H9 (cell line): Measurements from ENCODE around the gene LRRK1. TPM values are rescaled to one million over a fixed set of nuclear protein-coding genes. Genes with fewer than 3 reads are reported as not detected.

Source experiments
- DNase-seq: peaks from one replicate; pipeline ENCODE4 v3.0.0-alpha.2; 2017
- H2AFZ ChIP-seq: one replicate; pipeline ENCODE4 v1.6.1; 2013; ENCODE audit warnings: mild to moderate bottlenecking, low read length, control low read depth, moderate library complexity
- H2AK5ac ChIP-seq: 2 replicates; pipeline ENCODE4 v1.6.1; 2013; ENCODE audit warnings: low read length, control low read depth, mixed read lengths; ENCODE audit not compliant: insufficient read length
- H2BK120ac ChIP-seq: one replicate; pipeline ENCODE4 v1.6.1; 2013; ENCODE audit warnings: low read depth, mild to moderate bottlenecking, low read length, control low read depth, inconsistent platforms; ENCODE audit not compliant: poor library complexity, severe bottlenecking
- H2BK12ac ChIP-seq: 2 replicates; pipeline ENCODE4 v1.6.1; 2013; ENCODE audit warnings: low read length, control low read depth, mixed read lengths, low read depth; ENCODE audit not compliant: insufficient read length
- H2BK15ac ChIP-seq: 2 replicates; pipeline ENCODE4 v1.6.1; 2013; ENCODE audit warnings: low read depth, low read length, control low read depth
- H2BK20ac ChIP-seq: one replicate; pipeline ENCODE4 v1.6.1; 2013; ENCODE audit warnings: low read depth, mild to moderate bottlenecking, low read length, control low read depth, inconsistent platforms; ENCODE audit not compliant: poor library complexity, severe bottlenecking
- H2BK5ac ChIP-seq: 2 replicates; pipeline ENCODE4 v1.6.1; 2013; ENCODE audit warnings: low read length, control low read depth, mixed read lengths; ENCODE audit not compliant: insufficient read length
- H3K14ac ChIP-seq: 2 replicates; pipeline ENCODE4 v1.6.1; 2013; ENCODE audit warnings: low read length, control low read depth; ENCODE audit not compliant: insufficient read depth
- H3K18ac ChIP-seq: 2 replicates; pipeline ENCODE4 v1.6.1; 2013; ENCODE audit warnings: low read depth, mild to moderate bottlenecking, mixed read lengths, low read length, control low read depth; ENCODE audit not compliant: insufficient read length
- H3K23ac ChIP-seq: 2 replicates; pipeline ENCODE4 v1.6.1; 2013; ENCODE audit warnings: low read length, control low read depth, mixed read lengths, low read depth; ENCODE audit not compliant: insufficient read length
- H3K23me2 ChIP-seq: 2 replicates; pipeline ENCODE4 v1.6.1; 2013; ENCODE audit warnings: low read depth, mild to moderate bottlenecking, mixed read lengths, low read length, control low read depth; ENCODE audit not compliant: insufficient read length, poor library complexity, severe bottlenecking
- H3K27ac ChIP-seq: 2 replicates; pipeline ENCODE4 v1.5.1; 2013; ENCODE audit warnings: low read length, control low read depth, mixed read lengths, low read depth; ENCODE audit not compliant: insufficient read length
- H3K27me3 ChIP-seq: 2 replicates; pipeline ENCODE4 v1.6.1; 2013; ENCODE audit warnings: low read length, control low read depth, inconsistent platforms; ENCODE audit not compliant: insufficient read depth
- H3K4ac ChIP-seq: 2 replicates; pipeline ENCODE4 v1.6.1; 2013; ENCODE audit warnings: low read depth, mild to moderate bottlenecking, control low read depth, inconsistent platforms, low read length, moderate library complexity
- H3K4me1 ChIP-seq: 2 replicates; pipeline ENCODE4 v1.6.1; 2013; ENCODE audit warnings: low read length, control low read depth, inconsistent platforms; ENCODE audit not compliant: insufficient read depth
- H3K4me2 ChIP-seq: 2 replicates; pipeline ENCODE4 v1.6.1; 2013; ENCODE audit warnings: low read length, control low read depth, mixed read lengths; ENCODE audit not compliant: insufficient read length, insufficient read depth
- H3K56ac ChIP-seq: 2 replicates; pipeline ENCODE4 v1.6.1; 2013; ENCODE audit warnings: low read depth, mild to moderate bottlenecking, mixed read lengths, low read length, control low read depth; ENCODE audit not compliant: insufficient read length
- H3K79me1 ChIP-seq: 2 replicates; pipeline ENCODE4 v1.6.1; 2013; ENCODE audit warnings: low read depth, mild to moderate bottlenecking, moderate library complexity, low read length, control low read depth, inconsistent platforms; ENCODE audit not compliant: insufficient read depth, poor library complexity, severe bottlenecking
- H3K79me2 ChIP-seq: 2 replicates; pipeline ENCODE4 v1.6.1; 2013; ENCODE audit warnings: low read length, control low read depth, inconsistent platforms; ENCODE audit not compliant: insufficient read depth
- H3K9ac ChIP-seq: 2 replicates; pipeline ENCODE4 v1.6.1; 2013; ENCODE audit warnings: low read length, control low read depth, mixed read lengths; ENCODE audit not compliant: insufficient read length; ENCODE audit errors: extremely low read depth
- H3K9me3 ChIP-seq: one replicate; pipeline ENCODE4 v1.6.1; 2013; ENCODE audit warnings: low read depth, low read length, inconsistent platforms; ENCODE audit not compliant: control insufficient read depth
- H3T11ph ChIP-seq: one replicate; pipeline ENCODE4 v1.6.1; 2013; ENCODE audit warnings: mild to moderate bottlenecking, low read length, control low read depth, inconsistent platforms
- H4K20me1 ChIP-seq: one replicate; pipeline ENCODE4 v1.6.1; 2013; ENCODE audit not compliant: control insufficient read depth, insufficient read length, insufficient read depth
- H4K5ac ChIP-seq: 2 replicates; pipeline ENCODE4 v1.6.1; 2013; ENCODE audit warnings: low read depth, mild to moderate bottlenecking, mixed read lengths, low read length, control low read depth; ENCODE audit not compliant: insufficient read length
- H4K8ac ChIP-seq: replicated peaks from 2 replicates; pipeline ENCODE4 v1.6.1; 2013; ENCODE audit warnings: low read length, control low read depth, mixed read lengths, low read depth; ENCODE audit not compliant: insufficient read length
- H4K91ac ChIP-seq: 2 replicates; pipeline ENCODE4 v1.6.1; 2013; ENCODE audit warnings: low read depth, mild to moderate bottlenecking, moderate library complexity, mixed read lengths, low read length, control low read depth; ENCODE audit not compliant: insufficient read length
- H3K27ac Mint-ChIP-seq, 3 experiments: 2 replicates in 2 of 3; 3 replicates in 1 of 3; pipeline ENCODE4 v1.8.0; 2020 to 2021; ENCODE audit warnings: mixed read lengths in 3 of 3, mild to moderate bottlenecking in 1 of 3, moderate library complexity in 1 of 3
- H3K27me3 Mint-ChIP-seq: 2 replicates; pipeline ENCODE4 v1.8.0; 2021; ENCODE audit warnings: low read depth, mild to moderate bottlenecking, moderate library complexity, mixed read lengths
- H3K36me3 Mint-ChIP-seq, 3 experiments: 2 replicates in 2 of 3; 3 replicates in 1 of 3; pipeline ENCODE4 v1.8.0; 2020 to 2021; ENCODE audit warnings: low read depth in 3 of 3, mixed read lengths in 3 of 3; ENCODE audit not compliant: insufficient read depth in 1 of 3
- H3K4me1 Mint-ChIP-seq, 2 experiments: 2 replicates each; pipeline ENCODE4 v1.8.0; 2020; ENCODE audit warnings: mixed read lengths in 2 of 2
- H3K4me3 Mint-ChIP-seq, 2 experiments: 2 replicates in 1 of 2; 3 replicates in 1 of 2; pipeline ENCODE4 v1.8.0; 2020 to 2021; ENCODE audit warnings: mild to moderate bottlenecking in 2 of 2, mixed read lengths in 2 of 2, moderate library complexity in 1 of 2
- H3K9me3 Mint-ChIP-seq, 2 experiments: 2 replicates in 1 of 2; 3 replicates in 1 of 2; pipeline ENCODE4 v1.8.0; 2020; ENCODE audit warnings: mild to moderate bottlenecking in 2 of 2, mixed read lengths in 2 of 2, moderate library complexity in 1 of 2
- WGBS: extraction: QIAGEN DNeasy Blood & Tissue Kit; methylation state at CpG from one replicate; pipeline ENCODE4 v1.1.7; 2013; ENCODE audit warnings: missing lambda C conversion rate, low lambda C conversion rate, mixed read lengths; ENCODE audit not compliant: insufficient read length; ENCODE audit errors: extremely low coverage; 5-methylcytosine and 5-hydroxymethylcytosine counted together
- total RNA-seq: library from RNA; stranded (reverse); gene quantifications from 2 replicates; pipeline ENCODE4 v1.2.1, GENCODE V29; 2021
- TF ChIP-seq, protein P1 (sequence below): fragments of 200-600 bp; sonication (generic); conservative IDR thresholded peaks from 3 replicates; pipeline ENCODE4 v1.8.0; 2021; ENCODE audit warnings: antibody characterized with exemption, mild to moderate bottlenecking

The LRRK1 gene
- total RNA-seq, 1 experiment from 2014 or later = 4.0 TPM

DNA sequence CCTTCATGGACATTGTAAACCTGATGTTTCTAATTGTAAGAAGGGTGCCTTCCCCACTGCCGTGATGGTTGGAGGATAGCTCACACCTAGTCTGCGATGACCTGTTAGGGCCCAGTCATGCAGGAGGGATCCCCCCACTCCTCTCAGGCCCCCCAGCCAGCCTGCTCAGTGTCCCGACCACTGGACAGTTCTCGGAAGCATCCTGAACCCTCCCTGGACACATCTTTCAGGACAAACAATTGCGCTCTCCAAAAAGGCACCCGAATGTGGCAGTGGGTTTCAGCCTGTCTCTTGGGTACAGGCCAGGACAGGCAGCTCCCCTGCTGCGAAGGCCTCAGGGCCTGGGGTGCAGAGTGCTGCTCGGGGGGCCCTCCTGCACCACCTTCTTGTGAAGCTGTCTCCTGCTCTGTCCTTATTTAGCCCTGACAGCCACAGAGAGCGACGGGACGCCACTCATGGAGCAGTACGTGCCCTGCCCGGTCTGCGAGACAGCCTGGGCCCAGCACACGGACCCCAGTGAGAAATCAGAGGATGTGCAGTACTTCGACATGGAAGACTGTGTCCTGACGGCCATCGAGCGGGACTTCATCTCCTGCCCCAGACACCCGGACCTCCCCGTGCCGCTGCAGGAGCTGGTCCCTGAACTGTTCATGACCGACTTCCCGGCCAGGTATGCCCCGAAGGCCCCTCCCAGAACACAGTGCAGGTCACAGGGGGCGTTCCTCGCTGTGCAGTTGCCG, 132.3 kb downstream of the LRRK1 start:
- Histone ChIP-seq H2BK12ac (no peak overlapping the region), H3K4me1 (no peaks in the 10 kb centered on the region), H2BK120ac (no peak overlapping the region), H2BK20ac (no peak overlapping the region), H4K8ac (no peak overlapping the region), H3K23ac (no peak overlapping the region), H3K9me3 (no peaks in the 10 kb centered on the region), H2BK15ac (no peak overlapping the region), H3T11ph (no peak overlapping the region), H3K4me2 (no peak overlapping the region), H3K27ac (no peak overlapping the region), H3K27me3 (no peaks in the 10 kb centered on the region), H2AFZ (no peak overlapping the region), H3K18ac (no peak overlapping the region), H4K20me1 (no peaks in the 10 kb centered on the region), H3K4ac (no peak overlapping the region), H2AK5ac (no peak overlapping the region), H3K9ac (no peak overlapping the region), H3K79me2 (no peaks in the 10 kb centered on the region), H4K91ac (no peak overlapping the region), H4K5ac (no peak overlapping the region), H3K14ac (no peak overlapping the region), H3K56ac (no peak overlapping the region), H3K79me1 (no peaks in the 10 kb centered on the region), H2BK5ac (no peak overlapping the region), H3K23me2 (no peaks in the 10 kb centered on the region)
- H3K4me3 Mint-ChIP-seq = no peak overlapping the region
- H3K4me1 Mint-ChIP-seq = peaks cover 20 to 33% of the 10 kb centered on the region in 2 experiments
- H3K27me3 Mint-ChIP-seq = peaks cover 44% of the 10 kb centered on the region
- H3K27ac Mint-ChIP-seq = no peak overlapping the region; a peak in 1 of 7 replicates
- DNase-seq = no peak
- TF ChIP-seq, protein P1, sequence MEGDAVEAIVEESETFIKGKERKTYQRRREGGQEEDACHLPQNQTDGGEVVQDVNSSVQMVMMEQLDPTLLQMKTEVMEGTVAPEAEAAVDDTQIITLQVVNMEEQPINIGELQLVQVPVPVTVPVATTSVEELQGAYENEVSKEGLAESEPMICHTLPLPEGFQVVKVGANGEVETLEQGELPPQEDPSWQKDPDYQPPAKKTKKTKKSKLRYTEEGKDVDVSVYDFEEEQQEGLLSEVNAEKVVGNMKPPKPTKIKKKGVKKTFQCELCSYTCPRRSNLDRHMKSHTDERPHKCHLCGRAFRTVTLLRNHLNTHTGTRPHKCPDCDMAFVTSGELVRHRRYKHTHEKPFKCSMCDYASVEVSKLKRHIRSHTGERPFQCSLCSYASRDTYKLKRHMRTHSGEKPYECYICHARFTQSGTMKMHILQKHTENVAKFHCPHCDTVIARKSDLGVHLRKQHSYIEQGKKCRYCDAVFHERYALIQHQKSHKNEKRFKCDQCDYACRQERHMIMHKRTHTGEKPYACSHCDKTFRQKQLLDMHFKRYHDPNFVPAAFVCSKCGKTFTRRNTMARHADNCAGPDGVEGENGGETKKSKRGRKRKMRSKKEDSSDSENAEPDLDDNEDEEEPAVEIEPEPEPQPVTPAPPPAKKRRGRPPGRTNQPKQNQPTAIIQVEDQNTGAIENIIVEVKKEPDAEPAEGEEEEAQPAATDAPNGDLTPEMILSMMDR = no peak
- no peaks in the 10 kb centered on the region; a peak in 1 of 5 replicates for H3K9me3 Mint-ChIP-seq
- H3K36me3 Mint-ChIP-seq = no peaks in the 10 kb centered on the region
- no CpG with 5 or more reads among the region's 28 CpGs for WGBS
